ENCODE results near the gene KIF23.

GRCh38 chr15:69474846-69475455 lies 60.8 kb downstream of the KIF23 start:
- TF ChIP-seq CTCF (IDR thresholded peaks at IDR 0.05) = no peak
- no peak for TF ChIP-seq POLR2A (IDR thresholded peaks at IDR 0.05)

All from lower leg skin (tissue), 3 donors.